Measurements from ENCODE around the gene MARCHF7.
"Not testable (repeated sequence)": the region's sequence is repeated elsewhere in the genome, so short reads cannot be mapped to it uniquely, and the experiment has no call there.

MARCHF7 gene

GRCh38 chr2:159722580-159722979 lies 10.3 kb downstream of the MARCHF7 start:
- H3K27ac ChIP-seq (ENCODE audit: low read length), result no peak overlapping the region
- H3K4me3 ChIP-seq (ENCODE audit: low read length), result no peak overlapping the region
- no peak overlapping the region for H3K9ac ChIP-seq (ENCODE audit: low read depth, low read length)

DNA sequence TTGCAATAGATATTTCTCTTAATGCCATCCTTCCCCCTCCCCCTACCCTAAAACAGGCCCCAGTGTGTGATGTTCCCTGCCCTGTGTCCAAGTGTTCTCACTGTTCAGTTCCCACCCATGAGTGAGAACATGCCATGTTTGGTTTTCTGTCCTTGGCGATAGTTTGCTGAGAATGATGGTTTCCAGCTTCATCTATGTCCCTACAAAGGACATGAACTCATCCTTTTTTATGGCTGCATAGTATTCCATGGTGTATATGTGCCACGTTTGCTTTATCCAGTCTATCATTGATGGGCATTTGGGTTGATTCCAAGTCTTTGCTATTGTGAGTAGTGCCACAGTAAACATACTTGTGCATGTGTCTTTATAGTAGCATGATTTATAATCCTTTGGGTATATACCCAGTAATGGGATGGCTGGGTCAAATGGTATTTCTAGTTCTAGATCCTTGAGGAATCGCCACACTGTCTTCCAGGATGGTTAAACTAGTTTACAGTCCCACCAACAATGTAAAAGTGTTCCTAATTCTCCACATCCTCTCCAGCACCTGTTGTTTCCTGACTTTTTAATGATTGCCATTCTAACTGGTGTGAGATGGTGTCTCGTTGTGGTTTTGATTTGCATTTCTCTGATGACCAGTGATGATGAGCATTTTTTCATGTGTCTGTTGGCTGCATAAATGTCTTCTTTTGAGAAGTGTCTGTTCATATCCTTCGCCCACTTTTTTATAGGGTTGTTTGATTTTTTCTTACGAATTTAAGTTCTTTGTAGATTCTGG lies 12.7 kb downstream of the MARCHF7 start:
- not testable (repeated sequence) for H3K27me3 ChIP-seq (ENCODE audit: insufficient read depth, low read length); H3K4me3 ChIP-seq (ENCODE audit: low read length); H3K27ac ChIP-seq (ENCODE audit: low read length); H3K4me1 ChIP-seq (ENCODE audit: insufficient read depth, low read length); H3K9me3 ChIP-seq (ENCODE audit: insufficient read depth, low read depth, low read length); H3K9ac ChIP-seq (ENCODE audit: low read depth, low read length)
- H3K36me3 ChIP-seq (ENCODE audit: insufficient read depth, low read depth, low read length), result peaks cover 42% of the 10 kb centered on the region

More at GRCh38 chr2:159722580-159722979, 10.3 kb downstream of the MARCHF7 start:
- H3K27me3 ChIP-seq (ENCODE audit: insufficient read depth, low read length), result no peaks in the 10 kb centered on the region
- H3K9me3 ChIP-seq (ENCODE audit: insufficient read depth, low read depth, low read length), result no peaks in the 10 kb centered on the region
- peaks cover 3% of the 10 kb centered on the region; the same call in 1 of the 2 replicates for H3K4me1 ChIP-seq (ENCODE audit: insufficient read depth, low read length)
- H3K36me3 ChIP-seq (ENCODE audit: insufficient read depth, low read depth, low read length), result peaks cover 50% of the 10 kb centered on the region

- Histone ChIP-seq H3K4me3 (ENCODE audit: low read length) (no peak overlapping the region), H3K27me3 (ENCODE audit: insufficient read depth, low read length) (no peaks in the 10 kb centered on the region), H3K9ac (ENCODE audit: low read depth, low read length) (no peak overlapping the region), H3K9me3 (ENCODE audit: insufficient read depth, low read depth, low read length) (no peaks in the 10 kb centered on the region), H3K36me3 (ENCODE audit: insufficient read depth, low read depth, low read length) (peaks cover 42% of the 10 kb centered on the region), H3K4me1 (ENCODE audit: insufficient read depth, low read length) (no peaks in the 10 kb centered on the region), H3K27ac (ENCODE audit: low read length) (no peak overlapping the region)
These were observed 13.4 kb downstream of the MARCHF7 start for GRCh38 chr2:159725713-159726112.

DNA sequence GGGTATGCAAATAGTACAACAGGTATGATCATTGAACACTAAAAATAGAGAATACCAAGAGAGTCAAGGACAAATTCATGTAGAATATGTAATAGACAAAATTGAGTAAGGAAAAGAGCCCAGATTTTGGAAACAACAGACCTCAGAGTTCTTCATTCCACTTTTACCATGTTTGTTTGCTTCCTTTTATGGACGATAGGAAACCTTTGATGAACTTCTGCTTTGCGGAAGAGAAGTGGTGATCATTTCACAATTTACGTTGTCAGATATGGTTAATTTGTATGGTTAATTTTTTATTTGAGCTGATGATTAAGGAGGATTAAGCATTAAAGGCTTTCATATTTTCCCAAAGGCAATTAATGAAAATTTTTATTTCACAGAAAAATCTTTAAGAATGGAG lies 16.3 kb downstream of the MARCHF7 start:
- Histone ChIP-seq H3K36me3 (ENCODE audit: insufficient read depth, low read depth, low read length) (peaks cover 57% of the 10 kb centered on the region), H3K9ac (ENCODE audit: low read depth, low read length) (no peak overlapping the region), H3K9me3 (ENCODE audit: insufficient read depth, low read depth, low read length) (no peaks in the 10 kb centered on the region), H3K4me1 (ENCODE audit: insufficient read depth, low read length) (no peaks in the 10 kb centered on the region), H3K4me3 (ENCODE audit: low read length) (no peak overlapping the region), H3K27me3 (ENCODE audit: insufficient read depth, low read length) (no peaks in the 10 kb centered on the region), H3K27ac (ENCODE audit: low read length) (no peak overlapping the region)

GRCh38 chr2:159735648-159736047 lies 23.3 kb downstream of the MARCHF7 start:
- H3K36me3 ChIP-seq (ENCODE audit: insufficient read depth, low read depth, low read length), result peaks cover 96% of the 10 kb centered on the region
- no peak overlapping the region for H3K27ac ChIP-seq (ENCODE audit: low read length)
- H3K9ac ChIP-seq (ENCODE audit: low read depth, low read length), result no peak overlapping the region
- H3K4me3 ChIP-seq (ENCODE audit: low read length), result no peak overlapping the region
- H3K27me3 ChIP-seq (ENCODE audit: insufficient read depth, low read length), result no peaks in the 10 kb centered on the region
- no peaks in the 10 kb centered on the region for H3K9me3 ChIP-seq (ENCODE audit: insufficient read depth, low read depth, low read length)
- no peaks in the 10 kb centered on the region for H3K4me1 ChIP-seq (ENCODE audit: insufficient read depth, low read length)

GRCh38 chr2:159736048-159736447 lies 23.7 kb downstream of the MARCHF7 start:
- no peak overlapping the region for H3K27ac ChIP-seq (ENCODE audit: low read length)
- H3K4me3 ChIP-seq (ENCODE audit: low read length), result no peak overlapping the region
- no peak overlapping the region for H3K9ac ChIP-seq (ENCODE audit: low read depth, low read length)
- H3K4me1 ChIP-seq (ENCODE audit: insufficient read depth, low read length), result no peaks in the 10 kb centered on the region
- no peaks in the 10 kb centered on the region for H3K9me3 ChIP-seq (ENCODE audit: insufficient read depth, low read depth, low read length)
- H3K27me3 ChIP-seq (ENCODE audit: insufficient read depth, low read length), result no peaks in the 10 kb centered on the region
- peaks cover 94% of the 10 kb centered on the region for H3K36me3 ChIP-seq (ENCODE audit: insufficient read depth, low read depth, low read length)

GRCh38 chr2:159737292-159737916 lies 25.1 kb downstream of the MARCHF7 start:
- no peak overlapping the region for H3K4me3 ChIP-seq (ENCODE audit: low read length)
- no peaks in the 10 kb centered on the region for H3K9me3 ChIP-seq (ENCODE audit: insufficient read depth, low read depth, low read length)
- H3K27me3 ChIP-seq (ENCODE audit: insufficient read depth, low read length), result no peaks in the 10 kb centered on the region
- H3K36me3 ChIP-seq (ENCODE audit: insufficient read depth, low read depth, low read length), result peaks cover 95% of the 10 kb centered on the region
- no peak overlapping the region for H3K27ac ChIP-seq (ENCODE audit: low read length)
- no peaks in the 10 kb centered on the region for H3K4me1 ChIP-seq (ENCODE audit: insufficient read depth, low read length)
- H3K9ac ChIP-seq (ENCODE audit: low read depth, low read length), result no peak overlapping the region

- no peaks in the 10 kb centered on the region for H3K4me1 ChIP-seq (ENCODE audit: insufficient read depth, low read length)
- H3K4me3 ChIP-seq (ENCODE audit: low read length), result no peak overlapping the region
- H3K36me3 ChIP-seq (ENCODE audit: insufficient read depth, low read depth, low read length), result peaks cover 95% of the 10 kb centered on the region
- H3K9me3 ChIP-seq (ENCODE audit: insufficient read depth, low read depth, low read length), result no peaks in the 10 kb centered on the region
- no peak overlapping the region for H3K9ac ChIP-seq (ENCODE audit: low read depth, low read length)
- H3K27me3 ChIP-seq (ENCODE audit: insufficient read depth, low read length), result no peaks in the 10 kb centered on the region
- H3K27ac ChIP-seq (ENCODE audit: low read length), result no peak overlapping the region
These were observed 25.6 kb downstream of the MARCHF7 start for GRCh38 chr2:159737917-159738296.

DNA sequence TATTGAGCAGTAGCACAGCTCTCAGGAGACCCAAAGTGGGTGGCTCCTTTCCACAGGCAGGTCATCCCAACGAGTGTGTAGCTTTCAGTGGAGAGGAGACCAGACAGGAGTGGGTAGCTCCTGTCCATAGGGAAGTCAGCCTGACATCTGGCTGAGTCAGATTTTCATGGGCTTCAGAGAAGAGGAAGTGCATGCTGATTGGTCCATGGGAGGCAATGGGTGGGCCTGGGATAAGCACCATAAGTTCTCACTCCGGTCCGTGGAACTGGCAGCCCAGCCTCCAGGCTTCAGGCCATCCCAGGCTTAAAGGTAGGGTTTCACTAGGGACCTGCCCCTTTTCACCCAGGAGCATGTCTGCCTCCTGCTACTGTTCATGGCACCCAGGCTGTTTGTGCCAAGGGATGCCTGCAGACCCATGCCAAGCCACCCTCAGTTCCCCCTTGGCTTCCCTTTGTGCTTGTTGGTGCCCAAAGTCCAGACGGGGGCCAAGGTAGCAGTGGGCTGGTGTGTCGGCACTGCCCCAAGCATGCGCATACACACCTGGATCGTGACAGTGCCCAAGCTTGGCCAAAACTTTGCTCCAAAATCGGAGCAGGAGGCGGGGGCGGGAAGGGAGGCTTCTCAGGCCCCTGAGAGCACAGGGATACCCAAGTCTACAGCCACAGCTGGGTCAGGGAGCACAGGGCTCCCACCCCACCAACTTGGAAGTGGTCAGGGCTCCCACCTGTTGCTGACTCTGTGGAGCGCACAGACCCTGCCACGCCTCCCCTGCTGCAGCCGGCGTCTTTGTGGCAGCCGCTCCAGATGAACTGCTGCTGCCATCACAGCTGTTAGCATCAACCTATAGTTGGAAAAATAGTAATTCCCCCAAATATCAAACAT lies 26.4 kb downstream of the MARCHF7 start:
- H3K36me3 ChIP-seq (ENCODE audit: insufficient read depth, low read depth, low read length), result peaks cover 95% of the 10 kb centered on the region
- H3K27me3 ChIP-seq (ENCODE audit: insufficient read depth, low read length), result no peaks in the 10 kb centered on the region

DNA sequence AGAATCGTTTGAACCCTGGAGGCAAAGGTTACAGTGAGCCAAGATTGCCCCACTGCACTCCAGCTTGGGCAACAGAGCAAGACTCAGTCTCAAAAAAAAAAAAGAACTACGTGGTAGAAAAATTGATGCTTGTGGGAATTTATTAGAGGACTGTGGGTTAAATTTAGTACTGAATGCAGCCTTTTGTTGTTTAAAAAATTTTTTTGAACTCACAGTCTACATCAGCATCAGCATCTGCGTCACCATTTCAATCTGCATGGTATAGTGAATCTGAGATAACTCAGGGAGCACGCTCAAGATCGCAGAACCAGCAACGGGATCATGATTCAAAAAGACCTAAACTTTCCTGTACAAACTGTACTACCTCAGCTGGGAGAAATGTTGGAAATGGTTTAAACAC lies 30.5 kb downstream of the MARCHF7 start:
- peaks cover 91% of the 10 kb centered on the region for H3K36me3 ChIP-seq (ENCODE audit: insufficient read depth, low read depth, low read length)
- H3K27ac ChIP-seq (ENCODE audit: low read length), result no peak overlapping the region
- no peaks in the 10 kb centered on the region for H3K4me1 ChIP-seq (ENCODE audit: insufficient read depth, low read length)
- no peak overlapping the region for H3K9ac ChIP-seq (ENCODE audit: low read depth, low read length)
- H3K4me3 ChIP-seq (ENCODE audit: low read length), result no peak overlapping the region
- H3K27me3 ChIP-seq (ENCODE audit: insufficient read depth, low read length), result no peaks in the 10 kb centered on the region
- no peaks in the 10 kb centered on the region for H3K9me3 ChIP-seq (ENCODE audit: insufficient read depth, low read depth, low read length)

More for the DNA sequence above, 26.4 kb downstream of the MARCHF7 start:
- Histone ChIP-seq H3K9ac (ENCODE audit: low read depth, low read length) (no peak overlapping the region), H3K9me3 (ENCODE audit: insufficient read depth, low read depth, low read length) (no peaks in the 10 kb centered on the region), H3K27ac (ENCODE audit: low read length) (no peak overlapping the region), H3K4me3 (ENCODE audit: low read length) (no peak overlapping the region), H3K4me1 (ENCODE audit: insufficient read depth, low read length) (no peaks in the 10 kb centered on the region)

DNA sequence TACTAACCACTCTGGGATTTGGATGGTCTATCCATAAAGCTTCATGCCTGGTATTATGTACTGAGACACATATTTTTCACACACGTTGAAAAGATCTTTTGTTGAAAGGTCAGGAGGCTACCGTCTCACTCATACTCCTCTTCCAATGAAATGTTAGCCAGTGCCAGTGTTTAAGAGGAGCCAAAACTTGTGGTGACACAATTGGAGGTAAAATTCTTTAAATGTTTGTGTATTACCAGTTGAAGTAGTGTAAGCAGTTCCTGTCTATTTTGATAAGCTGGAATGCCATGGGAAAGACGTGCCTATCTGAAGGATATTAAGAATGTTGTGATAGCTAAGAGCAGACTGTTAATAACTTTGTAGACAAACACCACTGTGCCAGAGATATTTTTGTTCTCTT lies 32.1 kb downstream of the MARCHF7 start:
- Histone ChIP-seq H3K4me3 (ENCODE audit: low read length) (no peak overlapping the region), H3K9me3 (ENCODE audit: insufficient read depth, low read depth, low read length) (no peaks in the 10 kb centered on the region), H3K9ac (ENCODE audit: low read depth, low read length) (no peak overlapping the region), H3K27ac (ENCODE audit: low read length) (no peak overlapping the region), H3K36me3 (ENCODE audit: insufficient read depth, low read depth, low read length) (peaks cover 90% of the 10 kb centered on the region), H3K27me3 (ENCODE audit: insufficient read depth, low read length) (no peaks in the 10 kb centered on the region), H3K4me1 (ENCODE audit: insufficient read depth, low read length) (no peaks in the 10 kb centered on the region)
